Fibroblast of the conjunctiva (primary cell): ENCODE data around the gene KATNAL2.

Experiments
- DNase-seq: peaks from one replicate; pipeline ENCODE4 v3.0.0-alpha.2; 2010; ENCODE audit warnings: low read depth

The KATNAL2 gene, protein sequence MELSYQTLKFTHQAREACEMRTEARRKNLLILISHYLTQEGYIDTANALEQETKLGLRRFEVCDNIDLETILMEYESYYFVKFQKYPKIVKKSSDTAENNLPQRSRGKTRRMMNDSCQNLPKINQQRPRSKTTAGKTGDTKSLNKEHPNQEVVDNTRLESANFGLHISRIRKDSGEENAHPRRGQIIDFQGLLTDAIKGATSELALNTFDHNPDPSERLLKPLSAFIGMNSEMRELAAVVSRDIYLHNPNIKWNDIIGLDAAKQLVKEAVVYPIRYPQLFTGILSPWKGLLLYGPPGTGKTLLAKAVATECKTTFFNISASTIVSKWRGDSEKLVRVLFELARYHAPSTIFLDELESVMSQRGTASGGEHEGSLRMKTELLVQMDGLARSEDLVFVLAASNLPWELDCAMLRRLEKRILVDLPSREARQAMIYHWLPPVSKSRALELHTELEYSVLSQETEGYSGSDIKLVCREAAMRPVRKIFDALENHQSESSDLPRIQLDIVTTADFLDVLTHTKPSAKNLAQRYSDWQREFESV

DNA sequence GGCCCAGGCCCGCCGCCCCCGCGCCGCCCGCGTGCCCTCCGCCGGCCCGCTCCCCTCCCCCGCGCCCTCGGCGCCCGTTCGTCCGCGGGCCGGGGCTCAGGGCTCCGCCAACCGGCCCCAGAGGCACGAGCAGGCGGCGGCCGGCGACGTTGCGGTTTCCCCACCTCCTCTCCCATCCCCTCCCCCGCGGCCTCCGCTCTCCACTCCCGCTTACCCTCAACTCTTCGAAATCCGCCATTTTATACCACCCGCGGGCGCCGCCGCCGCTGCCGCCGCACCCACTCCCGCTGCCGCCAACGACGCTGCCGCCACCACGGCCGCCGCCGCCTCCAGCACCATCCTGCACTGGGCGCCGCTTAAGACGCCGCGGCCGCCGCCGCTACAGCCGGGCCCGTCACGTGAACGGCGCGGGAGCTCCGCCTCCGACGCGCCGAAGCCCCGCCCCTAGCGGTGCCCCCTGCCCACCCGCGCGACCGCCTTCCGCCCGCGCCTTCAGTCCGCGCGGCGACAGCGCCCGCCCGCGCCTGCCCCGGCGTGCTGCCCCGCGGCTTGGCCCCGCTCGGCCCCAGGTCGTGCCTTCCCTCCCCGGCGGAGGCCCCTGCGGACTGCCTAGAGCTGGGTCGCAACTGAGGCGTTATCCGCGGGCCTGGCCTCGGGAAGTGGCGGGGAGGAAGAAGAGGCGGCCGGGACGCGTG, at the start of gene KATNAL2, which contains the start of gene PIAS2:
Gene KATNAL2 (plus strand): TSS at position 495 of the 695 bp plus-strand sequence. CDS start 29,271 bp downstream, outside the sequence.
Gene PIAS2 (minus strand): TSS at position 400 of the 695 bp plus-strand sequence. CDS start 162 bp downstream, at position 238.
- peak; percentile 60 for DNase-seq

DNA sequence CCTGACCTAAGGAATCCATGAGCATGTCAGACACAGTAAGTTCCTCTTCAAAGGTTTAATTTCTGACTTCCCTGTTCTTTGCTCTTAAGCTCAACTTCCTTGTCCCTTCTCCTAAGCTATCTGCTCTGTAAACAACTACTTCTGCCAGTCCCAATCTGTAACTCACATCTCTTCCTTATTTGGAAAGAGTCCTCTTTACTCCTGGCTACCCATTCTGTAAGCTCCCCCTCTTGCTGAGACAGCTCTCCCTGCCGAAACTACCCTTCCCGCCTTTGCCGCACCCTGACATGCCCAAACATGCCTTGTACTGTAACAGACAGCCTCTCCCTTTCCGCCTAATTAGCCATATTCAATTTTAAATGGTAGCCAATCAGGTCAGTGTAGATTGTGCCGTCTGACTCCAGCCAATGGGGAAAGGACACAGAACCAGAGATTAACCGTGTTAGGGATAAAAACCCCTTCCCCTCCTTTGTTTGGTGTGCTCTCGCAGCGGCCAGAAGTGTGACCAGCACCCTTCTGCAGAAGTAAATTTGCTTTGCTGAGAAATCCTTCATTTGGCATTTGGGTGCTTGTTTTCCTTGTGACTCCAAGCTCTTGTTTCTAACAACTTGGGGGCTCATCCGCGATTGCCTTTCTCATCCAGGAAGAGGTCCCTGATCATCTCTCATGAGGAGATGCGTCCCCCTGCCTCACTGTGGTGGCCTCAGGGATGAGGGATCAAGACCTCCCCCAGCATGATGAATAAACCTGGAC, 49.1 kb upstream of the KATNAL2 start:
- no peak for DNase-seq

DNA sequence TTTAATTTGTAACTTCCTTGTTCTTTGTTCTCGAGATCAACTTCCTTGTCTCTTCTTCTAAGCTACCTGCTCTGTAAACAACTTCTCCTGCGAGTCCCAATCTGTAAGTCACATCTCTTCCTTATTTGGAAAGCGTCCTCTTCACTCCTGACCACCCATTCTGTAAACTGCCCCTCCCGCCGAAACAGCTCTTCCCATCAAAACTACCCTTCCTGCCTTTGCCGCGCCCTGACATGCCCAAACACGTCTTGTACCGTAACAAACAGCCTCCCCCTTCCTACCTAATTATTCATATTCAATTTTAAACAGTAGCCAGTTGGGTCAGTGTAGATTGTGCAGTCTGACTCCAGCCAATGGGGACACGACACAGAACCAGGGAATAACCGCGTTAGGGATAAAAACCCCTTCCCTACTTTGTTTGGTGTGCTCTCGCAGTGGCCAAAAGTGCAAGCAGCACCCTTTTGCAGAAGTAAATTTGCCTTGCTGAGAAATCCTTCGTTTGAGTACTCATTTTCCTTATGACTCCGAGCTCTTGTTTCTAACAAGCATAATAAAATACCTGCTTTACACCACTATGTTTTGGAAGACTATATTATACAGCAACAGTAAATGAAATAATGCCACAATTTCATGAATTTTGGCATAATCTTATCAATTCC, 39.9 kb upstream of the KATNAL2 start:
- DNase-seq, result no peak

DNA sequence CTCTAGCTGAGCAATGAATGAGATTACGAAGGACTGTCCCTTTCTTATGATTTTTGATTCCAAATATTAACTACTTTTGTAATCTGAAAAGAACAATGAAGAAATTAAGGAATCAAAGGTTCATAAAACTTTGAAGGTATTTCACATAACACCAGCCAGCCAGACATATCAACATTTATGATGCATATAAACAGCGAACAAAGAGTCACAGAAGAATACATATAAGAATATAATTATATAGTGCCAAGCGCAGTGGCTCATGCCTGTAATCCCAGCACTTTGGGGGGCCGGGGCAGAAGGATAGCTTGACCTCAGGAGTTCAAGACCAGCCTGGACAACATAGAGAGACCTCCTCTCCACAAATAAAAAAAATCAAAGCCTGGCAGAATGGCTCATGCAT, 34.2 kb upstream of the KATNAL2 start:
- no peak for DNase-seq

DNA sequence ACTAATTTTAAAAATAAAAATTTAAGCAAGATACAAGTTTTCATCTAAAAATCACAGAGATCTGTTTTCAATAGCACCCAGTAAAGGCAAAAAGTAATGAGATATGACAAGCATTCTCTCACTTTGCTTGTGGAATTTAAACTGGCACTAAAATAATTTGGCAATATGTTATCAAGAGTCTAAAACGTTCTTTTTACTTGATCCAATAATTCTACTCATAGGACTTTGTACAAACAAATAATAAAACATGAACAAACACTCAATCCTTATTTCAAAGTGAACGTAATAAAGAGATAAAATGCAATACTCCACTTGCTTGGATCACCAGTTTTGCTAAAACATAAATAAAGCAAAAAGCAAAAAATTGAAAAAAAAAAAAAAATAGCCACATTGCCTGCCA, 30.5 kb upstream of the KATNAL2 start:
- no peak for DNase-seq

DNA sequence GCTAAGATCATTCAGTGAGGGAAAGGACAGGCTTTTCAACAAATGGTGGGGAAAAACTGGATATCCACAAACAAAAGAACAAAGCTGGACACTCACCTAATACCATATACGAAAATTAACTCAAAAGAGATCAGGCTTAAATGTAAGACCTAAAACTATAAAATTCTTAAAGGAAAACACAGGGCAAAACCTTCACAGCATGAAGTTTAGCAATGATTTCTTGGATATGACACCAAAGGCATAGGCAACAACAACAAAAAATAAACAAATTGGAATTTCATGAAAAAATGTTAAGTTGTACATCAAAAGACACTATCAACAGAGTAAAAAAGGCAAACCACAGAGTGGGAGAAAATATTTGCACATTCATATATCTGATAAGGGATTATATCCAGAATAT, 28.4 kb upstream of the KATNAL2 start:
- DNase-seq, result no peak

DNA sequence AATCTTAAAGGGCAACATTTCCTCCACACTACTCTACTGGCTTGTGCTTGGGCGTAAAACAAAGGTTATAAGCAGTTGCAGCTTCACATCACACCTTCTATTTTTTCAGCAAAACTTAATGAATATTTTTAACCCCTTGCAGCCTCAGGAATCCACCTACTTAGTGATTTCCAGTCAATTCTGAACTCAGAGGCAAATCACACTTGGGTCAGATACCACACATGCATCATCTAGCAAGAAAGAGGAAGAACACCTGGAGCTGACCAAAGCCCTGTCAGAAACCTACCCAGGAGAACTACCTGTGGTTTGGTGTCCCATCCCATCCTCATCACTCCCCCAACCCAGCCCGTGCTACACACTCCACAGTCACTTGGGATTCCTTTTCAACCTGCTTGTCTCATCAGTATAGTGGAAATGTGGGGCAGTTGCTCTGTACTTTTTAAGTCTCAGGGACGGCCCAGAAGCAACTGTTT, 25.6 kb upstream of the KATNAL2 start:
- DNase-seq, result no peak

DNA sequence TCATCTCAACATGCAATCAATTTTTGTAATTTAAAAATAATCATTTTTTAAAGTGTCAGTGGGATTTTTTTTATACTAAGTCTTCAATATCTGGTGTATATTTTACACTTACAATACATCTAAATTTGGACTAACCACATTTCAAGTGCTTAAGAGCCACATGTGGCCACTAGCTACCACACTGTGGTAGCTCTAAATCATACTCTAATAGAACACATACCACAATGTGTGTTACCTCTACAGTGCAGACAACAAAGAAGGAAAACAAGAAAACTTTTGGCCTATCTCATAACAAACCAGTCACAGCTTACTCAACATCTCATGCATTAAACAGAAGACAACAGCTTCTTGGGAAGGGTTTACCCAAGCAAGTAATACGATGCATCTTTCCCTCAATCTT, 24.6 kb upstream of the KATNAL2 start:
- DNase-seq, result no peak

DNA sequence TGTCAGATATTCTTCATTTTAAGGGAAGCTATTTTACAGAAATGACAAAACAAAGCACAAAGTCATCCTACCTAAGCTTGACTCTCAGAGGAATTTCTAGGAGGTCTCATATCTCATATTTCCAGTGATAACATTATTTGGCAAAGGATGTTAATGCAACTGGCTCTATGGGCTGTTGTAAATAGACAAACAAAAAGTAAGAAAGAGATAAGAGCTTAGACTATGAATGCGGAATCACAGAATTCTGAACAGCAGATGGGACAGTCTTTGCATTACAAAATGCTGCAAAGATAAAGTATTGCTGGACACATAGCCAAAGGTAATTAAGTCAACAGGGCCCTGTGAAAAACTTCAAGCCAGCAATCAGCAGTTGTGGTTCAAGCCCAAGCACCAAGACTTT, 24.0 kb upstream of the KATNAL2 start:
- no peak for DNase-seq

DNA sequence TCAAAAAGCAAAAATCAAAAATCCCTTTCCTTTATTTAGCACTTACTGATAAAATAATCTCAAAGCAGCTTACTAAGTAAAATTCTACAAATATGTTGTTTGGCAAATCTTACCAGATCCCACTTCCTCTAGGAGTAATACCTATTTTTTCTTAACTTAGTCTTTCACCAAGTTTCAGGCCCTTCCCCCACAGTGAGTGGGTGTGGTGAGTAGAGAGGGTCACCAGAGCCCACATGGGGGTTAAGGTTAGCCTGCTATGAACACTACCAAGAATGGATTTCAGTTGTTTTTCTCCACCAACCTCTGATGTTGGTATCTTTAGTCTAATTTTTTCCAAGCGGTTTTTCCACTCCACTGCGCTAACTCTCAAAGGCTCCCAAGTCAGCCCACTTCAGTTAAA, 23.3 kb upstream of the KATNAL2 start:
- DNase-seq, result no peak

DNA sequence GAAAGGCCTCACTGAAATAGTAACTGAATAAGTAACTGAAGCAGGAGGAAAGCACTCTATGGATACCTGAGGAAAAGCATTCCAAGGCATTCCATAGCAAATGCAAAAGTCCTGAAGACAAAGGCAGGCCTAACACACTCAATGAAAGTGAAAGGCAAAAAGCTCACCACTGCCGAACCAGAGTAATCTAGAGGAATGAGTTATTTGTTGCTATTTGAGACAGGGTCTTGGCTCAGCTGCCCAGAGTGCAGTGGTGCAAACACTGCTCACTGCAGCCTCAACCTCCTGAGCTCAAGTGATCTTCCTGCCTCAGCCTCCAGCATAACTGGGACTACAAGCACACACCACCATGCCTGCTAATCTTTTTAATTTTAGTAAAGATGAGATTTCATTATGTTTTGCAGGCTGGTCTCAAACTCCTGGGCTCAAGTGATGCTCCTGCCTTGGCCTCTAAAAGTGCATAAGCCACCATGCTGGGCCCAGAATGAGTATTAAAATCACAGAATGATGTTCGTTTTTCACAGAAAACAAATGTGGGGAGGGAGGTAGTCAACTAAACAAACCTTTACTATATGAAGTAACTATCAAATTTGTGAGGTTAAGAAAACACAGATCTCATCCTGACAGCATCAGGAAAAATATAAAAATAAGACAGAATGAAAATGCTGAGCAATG, 18.0 kb upstream of the KATNAL2 start:
- DNase-seq, result no peak

DNA sequence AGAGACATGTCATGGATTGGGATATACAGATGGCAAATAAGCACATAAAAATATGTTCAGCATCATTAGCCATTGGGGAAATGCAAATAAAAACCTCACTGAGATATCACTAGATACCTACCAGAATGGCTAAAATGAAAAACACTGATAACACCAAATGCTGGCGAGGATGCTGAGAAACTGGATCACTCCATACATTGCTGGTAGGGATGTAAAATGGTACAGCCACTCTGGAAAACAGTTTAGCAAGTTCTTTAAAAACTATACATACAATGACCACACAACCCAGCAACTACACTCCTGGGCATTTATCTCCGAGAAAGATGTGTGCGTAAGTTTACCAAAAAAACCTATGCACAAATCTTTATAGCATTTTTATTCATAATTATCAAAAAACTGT, 14.0 kb upstream of the KATNAL2 start:
- DNase-seq, result no peak

DNA sequence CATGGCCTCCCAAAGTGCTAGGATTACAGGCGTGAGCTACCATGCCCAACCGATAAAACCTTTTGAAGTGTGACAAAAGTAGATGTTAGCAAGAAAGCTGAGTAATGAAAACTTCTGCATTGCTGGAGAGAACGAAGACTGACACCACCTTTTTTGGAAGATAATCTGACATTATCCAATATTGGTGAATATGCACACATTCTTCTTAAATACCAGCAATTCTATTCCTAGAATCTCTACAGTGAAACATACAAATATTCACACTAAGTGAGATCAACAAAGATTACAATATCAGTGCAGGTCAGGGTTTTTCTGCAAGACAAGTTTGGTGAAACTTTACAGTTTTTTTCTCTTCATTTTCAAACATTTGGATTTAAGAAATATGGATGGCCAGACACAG, 7.9 kb upstream of the KATNAL2 start:
- no peak for DNase-seq

DNA sequence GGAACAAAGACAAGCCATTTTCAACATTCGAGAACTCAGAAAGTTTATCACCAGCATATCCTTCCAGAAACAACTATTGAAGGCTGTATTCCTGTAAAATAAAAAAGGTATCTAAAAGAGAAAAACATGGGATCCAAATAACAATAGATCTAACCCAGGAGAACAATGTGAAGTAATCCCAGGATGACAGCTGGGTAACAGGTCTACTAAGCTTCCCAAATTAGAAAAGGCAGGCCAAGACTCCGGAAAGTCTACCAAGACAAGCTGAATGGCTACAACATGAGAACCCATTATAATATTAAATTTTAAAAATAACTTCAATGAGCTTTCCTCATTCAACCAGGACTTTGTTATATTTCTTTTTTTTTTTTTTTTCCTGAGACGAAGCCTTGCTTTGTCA, 6.5 kb upstream of the KATNAL2 start:
- DNase-seq, result no peak

DNA sequence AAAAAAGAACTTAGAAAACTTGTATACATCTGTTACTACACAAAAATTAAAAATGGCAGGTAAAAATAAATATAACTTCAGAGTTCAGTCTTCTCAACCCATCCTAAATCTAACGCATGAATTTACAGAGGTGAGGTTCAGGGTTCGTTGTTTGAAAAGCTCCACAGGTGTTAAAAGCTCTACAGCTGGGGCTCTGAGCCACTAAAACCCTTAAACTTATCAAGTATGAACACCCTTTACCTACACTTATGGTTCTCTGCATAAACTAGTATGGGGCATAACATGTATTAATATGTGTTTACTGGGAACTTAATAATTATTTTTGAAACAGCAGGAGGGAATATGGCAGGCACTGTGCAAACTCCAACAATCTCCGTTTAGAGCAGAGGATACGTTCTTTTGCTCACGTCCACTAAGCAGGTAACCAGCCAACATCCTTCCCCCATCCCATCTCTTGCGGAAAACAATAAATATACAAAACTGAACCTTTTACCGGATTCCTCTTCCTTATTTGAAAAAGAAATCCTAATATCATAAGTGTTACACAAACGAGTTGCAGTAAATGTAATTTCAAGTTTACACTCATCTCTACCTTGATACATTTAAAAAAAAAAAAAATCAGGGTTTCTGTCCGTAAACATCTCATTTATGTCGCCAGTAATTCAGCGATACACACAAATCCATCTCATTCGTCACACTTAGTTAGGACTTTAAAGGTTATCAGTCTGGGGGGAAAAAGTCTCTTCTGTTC, 1.4 kb upstream of the KATNAL2 start:
- DNase-seq, result no peak

DNA sequence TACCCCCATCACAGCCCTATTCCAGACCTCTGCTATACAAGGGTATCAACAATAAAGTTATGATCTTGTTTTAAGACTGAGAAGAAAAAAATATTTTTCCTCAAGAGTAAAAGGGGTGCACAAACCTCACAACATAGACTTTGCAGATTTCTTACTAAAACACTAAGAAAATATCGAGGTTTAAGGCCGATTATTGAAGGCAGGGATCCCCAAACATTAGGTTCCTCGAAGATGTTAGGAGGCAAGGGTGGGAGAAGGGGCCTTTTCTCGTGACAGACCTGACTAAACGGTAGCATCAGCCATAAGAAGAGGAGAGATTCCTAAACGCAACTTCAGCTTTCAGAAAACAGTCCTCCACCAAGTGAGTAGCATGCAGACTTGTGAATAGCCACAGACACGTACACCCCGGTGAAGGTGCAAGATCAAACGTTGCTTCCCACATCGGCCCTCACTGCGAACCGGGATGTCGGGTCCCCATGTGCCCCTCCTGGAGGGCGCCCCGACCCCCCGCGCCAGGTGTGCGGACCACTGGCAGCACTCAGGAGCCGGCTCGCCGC, 773 bp upstream of the KATNAL2 start:
- DNase-seq, result no peak

DNA sequence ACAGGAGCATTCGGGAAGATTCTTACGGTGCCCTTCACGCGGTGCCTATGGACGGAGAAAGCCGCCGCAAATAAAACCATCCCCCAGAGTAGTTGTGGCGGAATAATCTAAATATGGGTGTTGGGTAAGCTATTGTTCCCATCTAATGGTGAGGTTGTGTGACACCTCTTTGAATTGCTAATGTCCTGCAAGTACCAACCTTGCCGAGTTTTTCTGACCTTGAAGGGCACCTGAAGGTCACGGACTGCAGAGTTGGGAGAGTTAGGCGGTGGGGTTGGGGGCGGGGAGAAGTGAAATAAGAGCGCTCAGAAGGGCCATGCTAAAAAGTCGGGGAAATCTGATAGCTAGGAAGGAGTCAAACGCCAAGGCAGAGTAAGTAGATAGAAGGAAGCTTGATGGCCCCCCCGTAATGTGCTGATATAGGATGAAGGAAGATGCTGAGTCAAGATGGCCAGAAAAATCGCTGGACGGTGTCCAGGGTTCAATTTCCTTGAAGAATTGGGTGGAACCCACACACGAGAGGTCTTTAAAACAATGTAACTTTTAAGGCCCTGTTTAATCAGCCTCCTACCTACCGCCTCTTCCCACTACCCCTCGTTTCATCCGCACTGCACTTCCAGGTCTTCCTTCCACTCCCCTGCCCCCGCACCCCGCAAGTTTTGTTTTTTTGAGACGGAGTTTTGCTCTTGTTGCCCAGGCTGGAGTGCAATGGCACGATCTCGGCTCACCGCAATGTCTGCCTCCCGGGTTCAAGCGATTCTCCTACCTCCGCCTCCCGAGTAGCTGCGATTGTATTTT, 600 bp downstream of the KATNAL2 start:
- peak; percentile 45 for DNase-seq

DNA sequence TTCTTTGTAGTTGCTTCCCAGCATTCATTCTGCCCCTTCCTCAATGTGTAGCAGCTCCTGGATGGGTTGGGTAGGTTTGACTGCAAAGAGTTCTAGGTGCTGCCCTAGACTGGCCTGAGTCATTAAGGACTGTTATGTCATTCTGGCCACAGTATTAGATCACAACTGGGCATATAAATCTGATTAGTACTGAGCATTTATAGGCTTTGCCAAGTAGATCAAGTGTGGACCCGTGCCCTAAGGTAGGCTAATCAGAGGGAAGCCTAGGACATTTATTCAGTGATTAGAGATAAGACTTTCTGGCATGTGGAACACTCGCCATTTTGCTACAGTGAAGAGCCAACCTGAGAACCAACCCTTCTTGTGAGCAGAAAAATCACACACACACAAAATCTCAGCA, 2.7 kb downstream of the KATNAL2 start:
- no peak for DNase-seq

DNA sequence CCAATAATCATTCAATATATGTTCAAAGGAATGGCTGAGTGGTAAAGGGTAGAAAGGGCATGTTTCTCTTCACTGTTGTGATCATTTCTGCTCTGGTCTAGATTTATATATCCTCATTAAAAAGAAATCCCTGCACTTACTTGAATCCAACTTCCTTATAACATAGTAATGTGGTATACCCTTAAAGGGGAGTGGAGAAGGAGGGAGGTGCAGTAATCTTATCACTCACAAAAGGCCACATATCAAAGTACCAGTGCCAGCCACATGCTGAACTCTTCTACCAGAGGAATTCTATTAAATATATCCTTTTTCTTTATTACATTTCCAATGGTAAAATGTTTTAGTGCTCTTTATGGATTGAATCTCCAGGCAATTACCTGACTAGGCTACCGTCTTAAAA, 3.3 kb downstream of the KATNAL2 start:
- DNase-seq, result no peak
